ENCODE measurements around the gene LMO4.

DNA sequence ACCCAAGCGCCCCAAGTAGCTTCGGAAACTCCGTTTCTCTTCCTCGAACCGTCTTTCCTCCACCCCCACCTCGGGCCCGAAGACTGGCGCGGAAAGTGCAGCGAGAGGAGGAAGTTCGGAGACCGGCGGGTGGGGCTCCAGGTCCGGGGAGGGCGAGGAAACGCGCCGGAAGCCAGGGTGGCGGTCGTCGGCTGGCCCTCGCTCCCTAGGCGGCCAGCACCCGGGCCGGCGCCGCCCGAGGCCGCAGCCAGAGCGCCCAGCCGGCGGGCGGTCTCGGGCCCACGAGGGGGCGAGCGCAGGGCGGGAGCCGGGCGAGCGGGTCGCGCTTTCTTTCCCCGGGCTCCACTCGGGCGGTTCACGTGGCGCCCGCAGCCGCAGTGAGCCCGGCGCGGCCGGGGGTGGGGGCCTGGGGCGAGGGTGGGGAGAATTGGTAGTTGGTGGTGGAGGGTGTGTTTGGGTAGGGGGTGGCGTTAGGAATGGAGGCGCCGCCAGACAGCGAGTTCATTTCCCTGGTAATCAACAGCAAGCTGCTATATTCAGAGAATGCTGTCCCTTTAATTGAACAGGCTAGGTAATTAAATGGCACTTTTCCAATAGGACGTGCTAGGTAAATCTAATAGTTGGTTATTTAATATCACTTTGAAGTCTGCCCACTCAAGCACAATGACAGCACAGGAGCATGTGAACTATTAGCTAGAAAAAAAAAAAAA lies 6.7 kb downstream of the LMO4 start:
- TF ChIP-seq, protein P1, sequence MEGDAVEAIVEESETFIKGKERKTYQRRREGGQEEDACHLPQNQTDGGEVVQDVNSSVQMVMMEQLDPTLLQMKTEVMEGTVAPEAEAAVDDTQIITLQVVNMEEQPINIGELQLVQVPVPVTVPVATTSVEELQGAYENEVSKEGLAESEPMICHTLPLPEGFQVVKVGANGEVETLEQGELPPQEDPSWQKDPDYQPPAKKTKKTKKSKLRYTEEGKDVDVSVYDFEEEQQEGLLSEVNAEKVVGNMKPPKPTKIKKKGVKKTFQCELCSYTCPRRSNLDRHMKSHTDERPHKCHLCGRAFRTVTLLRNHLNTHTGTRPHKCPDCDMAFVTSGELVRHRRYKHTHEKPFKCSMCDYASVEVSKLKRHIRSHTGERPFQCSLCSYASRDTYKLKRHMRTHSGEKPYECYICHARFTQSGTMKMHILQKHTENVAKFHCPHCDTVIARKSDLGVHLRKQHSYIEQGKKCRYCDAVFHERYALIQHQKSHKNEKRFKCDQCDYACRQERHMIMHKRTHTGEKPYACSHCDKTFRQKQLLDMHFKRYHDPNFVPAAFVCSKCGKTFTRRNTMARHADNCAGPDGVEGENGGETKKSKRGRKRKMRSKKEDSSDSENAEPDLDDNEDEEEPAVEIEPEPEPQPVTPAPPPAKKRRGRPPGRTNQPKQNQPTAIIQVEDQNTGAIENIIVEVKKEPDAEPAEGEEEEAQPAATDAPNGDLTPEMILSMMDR (IDR thresholded peaks at IDR 0.05): no peak
- TF ChIP-seq, protein P2, sequence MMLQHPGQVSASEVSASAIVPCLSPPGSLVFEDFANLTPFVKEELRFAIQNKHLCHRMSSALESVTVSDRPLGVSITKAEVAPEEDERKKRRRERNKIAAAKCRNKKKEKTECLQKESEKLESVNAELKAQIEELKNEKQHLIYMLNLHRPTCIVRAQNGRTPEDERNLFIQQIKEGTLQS (CRISPR knock-in tag; conservative IDR thresholded peaks at IDR 0.05): no peak
- TF ChIP-seq NR3C1 (CRISPR knock-in tag; conservative IDR thresholded peaks at IDR 0.05; ENCODE audit: low read depth): no peak
- TF ChIP-seq, protein P3, sequence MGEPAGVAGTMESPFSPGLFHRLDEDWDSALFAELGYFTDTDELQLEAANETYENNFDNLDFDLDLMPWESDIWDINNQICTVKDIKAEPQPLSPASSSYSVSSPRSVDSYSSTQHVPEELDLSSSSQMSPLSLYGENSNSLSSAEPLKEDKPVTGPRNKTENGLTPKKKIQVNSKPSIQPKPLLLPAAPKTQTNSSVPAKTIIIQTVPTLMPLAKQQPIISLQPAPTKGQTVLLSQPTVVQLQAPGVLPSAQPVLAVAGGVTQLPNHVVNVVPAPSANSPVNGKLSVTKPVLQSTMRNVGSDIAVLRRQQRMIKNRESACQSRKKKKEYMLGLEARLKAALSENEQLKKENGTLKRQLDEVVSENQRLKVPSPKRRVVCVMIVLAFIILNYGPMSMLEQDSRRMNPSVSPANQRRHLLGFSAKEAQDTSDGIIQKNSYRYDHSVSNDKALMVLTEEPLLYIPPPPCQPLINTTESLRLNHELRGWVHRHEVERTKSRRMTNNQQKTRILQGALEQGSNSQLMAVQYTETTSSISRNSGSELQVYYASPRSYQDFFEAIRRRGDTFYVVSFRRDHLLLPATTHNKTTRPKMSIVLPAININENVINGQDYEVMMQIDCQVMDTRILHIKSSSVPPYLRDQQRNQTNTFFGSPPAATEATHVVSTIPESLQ (CRISPR knock-in tag; IDR thresholded peaks at IDR 0.05): no peak
- no peak for TF ChIP-seq RELA (CRISPR knock-in tag; IDR thresholded peaks at IDR 0.05; ENCODE audit: borderline replicate concordance)
- TF ChIP-seq, protein P4, sequence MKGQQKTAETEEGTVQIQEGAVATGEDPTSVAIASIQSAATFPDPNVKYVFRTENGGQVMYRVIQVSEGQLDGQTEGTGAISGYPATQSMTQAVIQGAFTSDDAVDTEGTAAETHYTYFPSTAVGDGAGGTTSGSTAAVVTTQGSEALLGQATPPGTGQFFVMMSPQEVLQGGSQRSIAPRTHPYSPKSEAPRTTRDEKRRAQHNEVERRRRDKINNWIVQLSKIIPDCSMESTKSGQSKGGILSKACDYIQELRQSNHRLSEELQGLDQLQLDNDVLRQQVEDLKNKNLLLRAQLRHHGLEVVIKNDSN (CRISPR knock-in tag; IDR thresholded peaks at IDR 0.05): no peak
- TF ChIP-seq, protein P5, sequence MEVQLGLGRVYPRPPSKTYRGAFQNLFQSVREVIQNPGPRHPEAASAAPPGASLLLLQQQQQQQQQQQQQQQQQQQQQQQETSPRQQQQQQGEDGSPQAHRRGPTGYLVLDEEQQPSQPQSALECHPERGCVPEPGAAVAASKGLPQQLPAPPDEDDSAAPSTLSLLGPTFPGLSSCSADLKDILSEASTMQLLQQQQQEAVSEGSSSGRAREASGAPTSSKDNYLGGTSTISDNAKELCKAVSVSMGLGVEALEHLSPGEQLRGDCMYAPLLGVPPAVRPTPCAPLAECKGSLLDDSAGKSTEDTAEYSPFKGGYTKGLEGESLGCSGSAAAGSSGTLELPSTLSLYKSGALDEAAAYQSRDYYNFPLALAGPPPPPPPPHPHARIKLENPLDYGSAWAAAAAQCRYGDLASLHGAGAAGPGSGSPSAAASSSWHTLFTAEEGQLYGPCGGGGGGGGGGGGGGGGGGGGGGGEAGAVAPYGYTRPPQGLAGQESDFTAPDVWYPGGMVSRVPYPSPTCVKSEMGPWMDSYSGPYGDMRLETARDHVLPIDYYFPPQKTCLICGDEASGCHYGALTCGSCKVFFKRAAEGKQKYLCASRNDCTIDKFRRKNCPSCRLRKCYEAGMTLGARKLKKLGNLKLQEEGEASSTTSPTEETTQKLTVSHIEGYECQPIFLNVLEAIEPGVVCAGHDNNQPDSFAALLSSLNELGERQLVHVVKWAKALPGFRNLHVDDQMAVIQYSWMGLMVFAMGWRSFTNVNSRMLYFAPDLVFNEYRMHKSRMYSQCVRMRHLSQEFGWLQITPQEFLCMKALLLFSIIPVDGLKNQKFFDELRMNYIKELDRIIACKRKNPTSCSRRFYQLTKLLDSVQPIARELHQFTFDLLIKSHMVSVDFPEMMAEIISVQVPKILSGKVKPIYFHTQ (CRISPR knock-in tag; IDR thresholded peaks at IDR 0.05): no peak
- TF ChIP-seq SMAD3 (CRISPR knock-in tag; IDR thresholded peaks at IDR 0.05; ENCODE audit: borderline replicate concordance): no peak
- TF ChIP-seq NR2C2 (CRISPR knock-in tag; IDR thresholded peaks at IDR 0.05): no peak
- TF ChIP-seq ZBTB21 (CRISPR knock-in tag; IDR thresholded peaks at IDR 0.05; ENCODE audit: borderline replicate concordance): no peak
- TF ChIP-seq, protein P6, sequence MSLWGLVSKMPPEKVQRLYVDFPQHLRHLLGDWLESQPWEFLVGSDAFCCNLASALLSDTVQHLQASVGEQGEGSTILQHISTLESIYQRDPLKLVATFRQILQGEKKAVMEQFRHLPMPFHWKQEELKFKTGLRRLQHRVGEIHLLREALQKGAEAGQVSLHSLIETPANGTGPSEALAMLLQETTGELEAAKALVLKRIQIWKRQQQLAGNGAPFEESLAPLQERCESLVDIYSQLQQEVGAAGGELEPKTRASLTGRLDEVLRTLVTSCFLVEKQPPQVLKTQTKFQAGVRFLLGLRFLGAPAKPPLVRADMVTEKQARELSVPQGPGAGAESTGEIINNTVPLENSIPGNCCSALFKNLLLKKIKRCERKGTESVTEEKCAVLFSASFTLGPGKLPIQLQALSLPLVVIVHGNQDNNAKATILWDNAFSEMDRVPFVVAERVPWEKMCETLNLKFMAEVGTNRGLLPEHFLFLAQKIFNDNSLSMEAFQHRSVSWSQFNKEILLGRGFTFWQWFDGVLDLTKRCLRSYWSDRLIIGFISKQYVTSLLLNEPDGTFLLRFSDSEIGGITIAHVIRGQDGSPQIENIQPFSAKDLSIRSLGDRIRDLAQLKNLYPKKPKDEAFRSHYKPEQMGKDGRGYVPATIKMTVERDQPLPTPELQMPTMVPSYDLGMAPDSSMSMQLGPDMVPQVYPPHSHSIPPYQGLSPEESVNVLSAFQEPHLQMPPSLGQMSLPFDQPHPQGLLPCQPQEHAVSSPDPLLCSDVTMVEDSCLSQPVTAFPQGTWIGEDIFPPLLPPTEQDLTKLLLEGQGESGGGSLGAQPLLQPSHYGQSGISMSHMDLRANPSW (CRISPR knock-in tag; conservative IDR thresholded peaks at IDR 0.05; ENCODE audit: low read depth): no peak
- no peak for TF ChIP-seq MYBL2 (CRISPR knock-in tag; IDR thresholded peaks at IDR 0.05)

Measured in WTC11 (cell line).